NCI-H1694 (cell line): ENCODE data around the gene SAXO1.
"Not testable (repeated sequence)": the region's sequence is repeated elsewhere in the genome, so short reads cannot be mapped to it uniquely, and the experiment has no call there.

Experiments
- DNase-seq: peaks from one replicate; lab custom pipeline; 2025; lab: John Stamatoyannopoulos, UW

The SAXO1 gene

DNA sequence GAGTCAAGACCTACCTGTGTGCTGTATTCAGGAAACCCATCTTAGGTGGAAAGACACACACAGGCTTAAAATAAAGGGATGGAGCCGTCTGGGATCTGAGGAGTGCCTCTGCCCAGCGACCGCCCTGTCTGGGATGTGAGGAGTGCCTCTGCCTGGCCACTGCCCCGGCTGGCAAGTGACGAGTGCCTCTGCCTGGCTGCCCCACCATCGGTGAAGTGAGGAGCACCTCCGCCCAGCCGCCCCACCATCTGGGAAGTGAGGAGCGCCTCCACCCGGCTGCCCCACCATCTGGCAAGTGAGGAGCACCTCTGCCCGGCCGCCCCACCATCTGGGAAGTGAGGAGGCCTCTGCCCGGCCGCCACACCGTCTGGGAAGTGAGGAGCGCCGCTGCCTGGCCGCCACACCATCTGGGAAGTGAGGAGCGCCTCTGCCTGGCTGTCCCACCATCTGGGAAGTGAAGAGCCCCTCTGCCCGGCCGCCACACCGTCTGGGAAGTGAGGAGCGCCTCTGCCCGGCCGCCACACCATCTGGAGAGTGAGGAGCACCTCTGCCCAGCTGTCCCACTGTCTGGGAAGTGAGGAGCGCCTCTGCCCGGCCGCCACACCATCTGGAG, 33.7 kb downstream of the SAXO1 start:
- DNase-seq, result no peak

DNA sequence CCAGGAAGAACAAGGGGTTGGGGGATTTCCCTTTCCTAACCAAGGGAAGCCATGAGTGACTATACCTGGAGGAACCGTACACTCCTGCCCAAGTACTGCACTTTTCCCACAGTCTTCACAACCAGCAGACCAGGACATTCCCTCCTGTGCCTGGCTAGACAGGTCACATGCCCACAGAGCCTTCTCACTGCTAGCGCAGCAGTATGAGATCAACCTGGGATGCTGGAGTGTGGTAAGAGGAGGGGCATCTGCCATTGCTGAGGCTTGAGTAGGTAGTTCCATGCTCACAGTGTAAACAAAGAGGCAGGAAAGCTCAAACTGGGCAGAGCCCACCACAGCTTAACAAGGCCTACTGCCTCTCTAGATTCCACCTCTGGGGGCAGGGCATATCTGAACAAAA, 35.9 kb downstream of the SAXO1 start:
- DNase-seq, result no peak

DNA sequence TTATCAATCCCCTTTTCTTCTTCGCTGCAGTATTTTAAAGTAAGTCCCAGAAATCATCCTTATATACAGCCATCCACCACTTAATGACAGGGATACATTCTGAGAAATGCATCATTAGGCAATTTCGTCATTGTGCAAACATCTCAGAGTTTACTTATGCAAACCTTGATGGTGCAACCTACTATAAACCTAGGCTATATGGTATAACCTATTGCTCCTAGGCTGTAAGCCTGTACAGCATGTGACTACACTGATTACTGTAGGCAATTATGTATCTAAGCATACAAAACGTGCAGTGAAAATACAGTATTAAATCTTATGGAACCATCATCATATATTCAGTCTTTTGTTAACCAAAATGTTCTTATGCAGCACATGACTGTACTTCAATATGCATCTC, 36.8 kb downstream of the SAXO1 start:
- DNase-seq, result no peak

DNA sequence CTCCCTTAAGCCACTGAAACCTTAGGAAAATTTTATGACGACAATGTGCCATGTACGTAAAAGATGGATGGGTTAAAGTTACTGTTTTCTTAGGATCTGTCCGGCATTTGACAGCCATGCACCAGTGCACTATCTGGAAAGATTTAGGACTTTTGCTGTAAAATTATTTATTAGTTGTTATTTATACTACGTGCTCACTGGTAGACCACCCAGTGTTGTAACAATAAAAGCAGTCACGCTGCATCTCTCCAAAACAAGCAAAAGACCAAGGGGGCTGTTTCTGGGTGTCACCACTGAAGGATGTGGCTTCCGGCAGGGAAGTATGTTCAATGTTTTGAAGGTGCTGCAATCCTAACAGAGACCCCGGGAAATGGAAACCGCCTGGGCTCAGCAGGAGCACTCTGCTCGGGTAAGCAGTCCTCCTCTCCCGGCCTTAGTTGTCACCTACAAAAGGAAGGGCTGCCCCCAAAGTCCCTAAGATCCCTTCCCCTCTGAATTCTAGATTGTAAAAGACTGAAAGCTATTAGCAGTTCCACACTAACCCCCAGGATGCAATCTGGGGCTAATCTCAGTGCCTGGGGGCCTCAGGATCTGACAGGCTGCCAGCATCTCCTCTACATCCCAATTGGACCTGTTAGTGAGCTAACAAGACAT, 38.6 kb downstream of the SAXO1 start:
- no peak for DNase-seq

DNA sequence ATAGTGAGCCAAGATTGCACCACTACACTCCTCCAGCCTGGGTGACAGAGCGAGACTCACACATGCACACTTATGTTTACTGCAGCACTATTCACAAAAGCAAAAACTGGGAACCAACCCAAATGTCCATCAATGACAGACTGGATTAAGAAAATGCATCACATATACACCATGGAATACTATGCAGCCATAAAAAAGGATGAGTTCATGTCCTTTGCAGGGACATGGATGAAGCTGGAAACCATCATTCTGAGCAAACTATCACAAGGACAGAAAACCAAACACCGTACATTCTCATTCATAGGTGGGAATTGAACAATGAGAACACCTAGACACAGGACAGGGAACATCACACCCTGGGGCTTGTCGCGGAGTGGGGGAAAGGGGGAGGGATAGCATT, 41.8 kb downstream of the SAXO1 start:
- not testable (repeated sequence) for DNase-seq

DNA sequence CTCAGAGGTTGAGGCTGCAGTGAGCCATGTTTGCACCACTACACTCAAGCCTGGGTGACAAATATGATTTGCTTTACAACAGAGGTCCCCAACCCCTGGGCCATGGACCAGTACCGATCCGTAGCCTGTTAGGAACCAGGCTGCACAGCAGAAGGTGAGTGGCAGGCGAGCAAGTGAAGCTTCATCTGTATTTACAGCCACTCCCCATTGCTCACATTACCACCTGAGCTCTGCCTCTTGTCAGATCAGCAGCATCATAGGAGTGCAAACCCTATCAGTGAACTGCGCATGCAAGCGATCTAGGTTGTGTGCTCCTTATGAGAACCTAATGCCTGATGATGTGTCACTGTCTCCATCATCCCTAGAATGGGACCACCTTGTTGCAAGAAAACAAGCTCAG, 42.5 kb downstream of the SAXO1 start:
- DNase-seq, result no peak

DNA sequence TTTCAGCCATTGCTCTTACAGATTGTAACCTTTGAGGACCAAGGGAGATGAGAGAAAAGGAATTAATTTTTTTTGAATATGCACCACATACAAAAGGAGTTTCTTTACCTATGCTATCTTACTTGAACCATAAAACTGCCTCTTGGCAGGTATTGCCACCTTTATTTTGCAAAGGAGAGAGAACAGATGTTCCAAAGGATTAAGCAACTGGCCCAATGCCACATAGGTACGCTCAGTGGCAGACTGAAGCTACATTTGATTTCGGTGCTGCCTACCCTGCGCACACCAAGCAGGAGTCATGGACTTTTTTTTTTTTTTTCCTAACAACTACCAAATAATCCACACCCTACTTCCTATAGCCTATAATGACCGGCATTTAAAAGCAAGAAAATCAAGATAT, 43.1 kb downstream of the SAXO1 start:
- DNase-seq, result no peak

DNA sequence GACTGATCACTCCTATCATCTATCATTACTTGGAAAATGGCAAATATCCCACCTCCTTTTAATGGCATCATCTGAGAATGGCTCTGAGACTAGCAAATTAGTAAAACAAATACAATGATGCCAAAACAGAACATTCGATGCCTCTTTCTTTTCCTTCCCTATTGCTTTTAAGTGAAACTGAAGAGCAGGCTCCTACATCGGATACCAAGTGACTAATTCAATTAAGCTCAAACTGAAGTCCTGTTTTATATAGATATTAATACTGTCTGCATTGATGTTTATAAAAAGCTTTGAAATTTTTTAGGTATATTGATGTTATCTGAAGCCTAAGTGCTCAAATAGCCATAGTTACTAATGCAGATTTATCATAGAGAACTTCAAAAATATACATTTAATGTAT, 43.9 kb downstream of the SAXO1 start:
- no peak for DNase-seq

DNA sequence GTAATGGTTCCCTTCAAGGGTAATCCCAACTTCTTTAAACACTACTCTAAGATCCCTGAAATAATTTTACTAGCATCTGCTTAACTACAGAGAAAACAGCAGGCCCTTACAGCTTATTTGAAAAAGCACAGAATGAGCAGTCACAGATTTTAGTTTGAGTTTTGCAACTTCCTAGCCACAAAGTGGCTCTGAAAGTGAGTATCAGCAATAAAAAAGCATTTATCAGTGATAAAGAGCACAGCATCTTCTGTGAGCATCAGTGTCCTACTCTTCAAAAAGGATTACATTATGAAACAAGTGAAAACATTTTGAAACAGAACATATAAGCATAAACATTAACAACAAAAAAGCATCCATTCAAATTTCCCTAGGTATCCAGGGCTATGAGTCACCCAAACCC, 45.0 kb downstream of the SAXO1 start:
- no peak for DNase-seq

DNA sequence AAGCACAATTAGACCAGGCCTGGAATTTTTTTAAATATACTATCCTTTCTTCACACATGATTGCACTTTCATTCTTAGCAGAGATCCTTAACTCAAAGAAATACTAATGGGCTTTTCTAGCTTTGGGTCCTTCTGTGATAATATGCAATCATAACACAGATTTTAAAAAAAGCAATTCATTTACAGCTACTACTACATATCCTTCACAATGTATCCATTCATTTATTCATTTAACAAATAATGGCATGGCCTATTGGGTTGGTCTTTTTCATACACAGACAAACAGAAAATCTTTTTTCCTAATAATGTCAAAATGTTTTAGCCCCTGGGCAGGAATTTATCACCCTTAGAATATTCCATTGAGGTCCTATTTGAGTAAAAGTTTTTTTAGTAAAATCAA, 47.0 kb downstream of the SAXO1 start:
- no peak for DNase-seq

DNA sequence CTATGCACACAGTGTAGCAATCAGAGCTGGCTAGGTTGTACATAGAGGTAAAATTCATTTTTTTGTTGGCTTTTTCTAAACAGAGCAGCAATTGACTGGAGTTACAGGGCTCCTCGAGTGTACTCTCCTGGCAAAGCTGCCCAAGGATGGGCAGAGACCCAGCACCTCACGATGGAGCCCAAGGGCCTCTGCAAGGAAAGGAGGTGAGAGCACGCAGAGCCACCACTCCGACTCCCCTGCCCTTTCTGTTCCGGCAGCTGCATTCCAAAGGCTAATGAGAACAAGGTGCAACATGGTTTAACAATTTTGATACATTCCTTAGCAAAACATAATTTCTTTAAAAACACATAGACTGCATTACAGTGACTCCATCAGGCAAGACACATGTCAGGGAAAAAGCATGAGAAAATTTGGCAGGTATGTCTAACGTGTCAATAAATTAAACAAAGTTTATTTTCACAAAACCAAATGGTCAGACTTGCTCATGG, 47.5 kb downstream of the SAXO1 start:
- no peak for DNase-seq

DNA sequence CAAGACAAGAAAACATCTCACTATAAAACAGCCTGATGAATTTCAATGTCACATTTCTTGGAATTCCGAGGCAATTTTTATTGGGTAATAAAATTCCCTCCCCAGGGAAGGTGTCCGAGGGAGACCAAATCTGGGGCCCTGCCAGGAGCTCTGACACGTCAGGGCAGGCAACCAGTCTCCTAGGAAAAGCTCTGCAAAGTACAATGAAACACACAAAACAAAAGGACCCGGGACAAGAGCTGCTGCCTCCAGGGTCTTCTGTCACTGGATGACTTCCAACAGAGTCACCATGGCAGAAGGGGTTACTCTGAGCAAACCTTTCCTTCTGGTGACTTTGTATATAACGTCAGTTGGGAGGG, 50.8 kb downstream of the SAXO1 start:
- DNase-seq, result no peak

DNA sequence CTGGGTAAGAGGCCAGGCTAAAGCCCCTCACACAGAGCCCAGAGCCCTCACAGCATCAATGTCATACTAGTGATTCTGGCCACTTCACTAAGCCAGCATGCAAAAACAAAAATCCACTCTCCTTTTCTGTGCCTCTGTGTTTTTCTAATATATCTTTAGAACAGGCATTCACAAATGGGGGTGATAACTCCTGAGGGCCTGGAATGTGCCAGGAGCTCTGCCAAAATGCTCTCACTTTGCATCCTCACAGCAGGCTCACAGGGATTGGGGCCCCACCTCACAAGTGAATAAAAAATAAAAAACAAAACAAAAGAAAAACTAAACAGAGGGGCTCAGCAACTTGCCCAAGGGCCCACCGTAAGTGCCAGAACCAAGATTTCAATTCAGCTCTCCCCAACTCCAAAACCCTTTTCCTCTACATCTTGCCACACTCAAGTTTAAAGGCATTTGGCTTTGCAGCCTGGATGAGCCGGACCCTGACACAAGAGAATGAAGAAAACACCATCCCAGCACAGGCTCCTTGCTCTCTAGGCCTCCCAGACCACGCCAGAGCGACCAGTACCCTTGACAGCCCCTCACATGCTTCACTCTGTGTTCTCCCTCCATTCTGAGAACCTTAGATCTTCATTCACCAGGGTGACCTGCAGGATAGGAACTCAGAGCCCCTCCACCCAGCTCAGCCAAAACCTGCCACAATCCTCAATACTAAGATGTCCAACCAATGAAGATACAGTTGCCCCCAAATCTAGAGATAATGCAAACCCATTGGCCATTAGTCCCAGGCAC, 51.3 kb downstream of the SAXO1 start:
- no peak for DNase-seq

DNA sequence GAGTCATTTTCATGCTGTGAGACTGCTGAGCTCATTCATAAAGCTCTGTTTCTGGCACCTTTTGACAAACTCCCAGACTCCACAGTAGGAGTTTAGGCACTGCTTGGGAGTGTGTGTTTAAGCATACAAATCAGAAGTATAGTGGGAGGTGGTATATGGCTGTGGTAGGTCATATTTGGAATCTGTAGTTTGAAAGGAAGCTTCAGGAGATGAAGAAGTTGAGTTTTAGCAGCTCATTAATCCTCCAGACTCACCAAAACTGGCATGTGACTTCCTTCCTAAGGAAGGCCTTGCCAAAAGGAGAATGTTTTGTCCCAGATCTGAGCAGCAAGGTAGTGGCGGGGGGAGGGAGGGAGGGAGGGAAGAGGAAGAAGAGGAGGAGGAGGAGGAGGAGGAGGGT, 52.8 kb downstream of the SAXO1 start:
- DNase-seq, result no peak

DNA sequence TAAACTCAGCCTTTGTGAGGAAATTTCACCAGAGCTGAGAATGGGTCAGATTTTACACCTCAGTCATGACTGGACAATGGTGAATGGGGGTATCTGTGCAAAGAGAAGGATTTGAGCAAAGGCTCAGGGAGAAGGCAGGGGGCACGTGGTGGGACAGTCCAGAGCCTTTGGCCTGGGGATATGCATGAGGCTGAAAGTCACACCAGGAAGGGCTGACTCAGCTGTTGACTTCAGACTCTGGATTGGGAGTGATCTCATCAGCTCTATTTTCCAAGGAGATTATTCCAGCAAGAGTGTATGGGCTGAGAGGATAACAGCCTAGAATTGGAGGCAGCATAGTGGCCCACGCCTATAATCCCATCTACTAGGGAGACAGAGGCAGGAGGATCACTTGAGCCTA, 53.6 kb downstream of the SAXO1 start:
- DNase-seq, result no peak

DNA sequence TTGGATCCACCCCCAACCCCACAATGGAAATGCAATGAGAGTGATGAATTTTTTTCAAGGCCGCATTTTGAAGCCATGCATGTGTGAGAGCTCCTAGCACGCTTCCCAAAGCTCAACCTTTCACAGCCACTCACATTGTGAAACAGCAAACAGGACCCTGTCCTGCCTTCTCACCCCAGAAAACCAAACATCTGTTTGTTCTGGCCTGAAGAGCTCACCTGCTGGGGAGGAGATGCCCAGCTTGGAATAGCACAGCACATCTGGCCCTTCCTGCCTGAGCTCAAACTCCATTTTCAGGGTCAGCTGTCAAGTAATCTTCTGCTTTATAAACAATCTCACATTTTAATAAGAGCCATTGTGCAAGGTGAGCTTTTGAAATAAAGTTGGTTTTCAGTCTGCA, 54.8 kb downstream of the SAXO1 start:
- no peak for DNase-seq

DNA sequence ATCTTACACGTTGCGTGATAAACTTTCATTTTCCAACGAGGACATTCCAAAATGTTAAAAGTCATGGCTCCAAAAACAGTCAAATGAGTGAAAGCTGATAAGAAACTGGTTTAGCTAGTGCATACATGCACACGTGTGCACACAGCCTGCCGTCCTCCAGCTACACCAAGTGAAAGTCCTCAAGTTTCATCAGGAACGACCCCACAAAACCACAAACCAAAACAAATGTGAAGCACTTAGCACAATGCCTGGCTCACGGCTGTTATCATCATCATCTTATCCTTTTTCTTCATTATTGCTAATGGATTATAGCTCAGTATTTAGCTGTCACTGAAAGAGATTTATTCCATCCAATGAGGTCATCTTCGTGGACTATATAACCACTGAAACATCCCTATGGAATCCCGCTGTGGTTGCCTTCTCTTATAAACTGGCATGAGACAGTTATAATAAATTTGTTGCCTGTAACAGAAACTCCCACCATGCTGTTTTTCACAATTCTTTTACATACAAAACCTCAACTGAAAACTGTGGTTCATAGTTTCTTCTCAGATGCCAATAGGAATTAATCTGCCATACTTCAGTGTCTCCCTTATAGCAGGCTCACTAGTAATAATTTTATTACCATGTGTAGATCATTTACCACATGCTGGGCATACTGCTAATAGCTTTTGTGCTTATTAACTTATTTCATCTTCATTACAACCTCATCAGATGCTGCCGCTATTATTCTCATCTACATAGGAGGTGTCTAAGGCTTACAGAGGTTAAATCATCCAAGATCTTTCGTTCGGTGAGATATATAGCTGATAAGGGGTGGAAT, 56.1 kb downstream of the SAXO1 start:
- no peak for DNase-seq

DNA sequence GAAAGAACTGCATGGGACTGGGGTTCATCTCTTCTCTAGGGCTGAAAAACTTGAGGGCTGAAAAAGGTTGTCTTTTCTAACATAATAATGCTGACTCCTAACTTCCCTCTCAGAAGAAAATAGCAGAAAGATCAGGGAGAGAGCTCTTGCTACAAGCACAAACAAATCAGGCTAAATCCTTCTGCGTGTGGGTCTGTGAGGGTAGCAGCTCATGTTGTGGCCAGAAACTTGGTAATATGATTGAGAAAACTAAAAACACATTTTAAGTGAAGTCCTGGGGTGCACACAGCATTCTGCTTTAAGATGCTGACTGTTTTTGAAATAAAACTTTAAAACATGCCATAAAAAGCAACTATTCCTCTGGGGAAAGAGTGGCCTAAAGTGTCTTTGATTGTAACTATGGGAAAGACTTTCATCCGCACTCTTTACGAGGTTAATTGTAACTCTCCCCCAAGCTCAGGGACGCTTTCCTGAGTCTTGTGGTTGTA, 56.7 kb downstream of the SAXO1 start:
- DNase-seq, result no peak

DNA sequence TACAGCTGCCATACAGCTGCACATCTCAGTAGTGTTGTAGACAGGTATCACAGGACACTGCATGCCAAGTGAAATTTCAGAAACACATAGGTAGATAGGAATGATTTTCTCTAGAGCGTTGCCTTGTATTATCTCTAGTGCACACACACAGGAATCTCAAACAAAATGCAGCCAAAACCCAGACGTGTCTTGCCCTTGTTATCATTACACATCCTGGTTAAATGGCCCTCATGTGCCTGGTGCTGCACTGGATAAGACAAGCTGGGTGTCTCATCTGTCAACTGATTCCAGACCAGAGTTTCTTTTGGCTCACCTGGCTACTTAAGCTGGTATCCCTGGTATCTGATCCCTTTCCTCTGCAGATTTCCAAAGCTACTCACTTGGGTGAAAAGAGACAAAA, 59.7 kb downstream of the SAXO1 start:
- no peak for DNase-seq

DNA sequence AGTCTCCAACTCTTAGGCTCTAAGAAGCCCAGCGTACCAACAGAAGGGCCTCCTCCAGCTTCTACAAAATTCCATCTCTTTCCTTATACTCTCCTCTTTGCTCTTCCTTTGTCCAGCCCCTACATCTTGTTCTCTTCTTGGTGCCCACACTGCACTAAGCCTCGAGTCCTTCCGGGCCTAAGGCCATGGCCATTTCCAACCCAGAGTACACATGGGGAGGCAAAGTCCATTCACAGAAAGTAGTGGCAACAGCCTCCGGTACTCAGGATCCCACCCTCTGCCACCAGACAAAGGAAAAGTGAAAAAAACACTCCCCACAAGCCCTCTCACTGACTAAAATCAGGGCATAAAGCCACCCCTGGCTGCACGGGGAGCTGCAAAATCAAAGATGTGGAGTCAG, 60.3 kb downstream of the SAXO1 start:
- DNase-seq, result no peak

DNA sequence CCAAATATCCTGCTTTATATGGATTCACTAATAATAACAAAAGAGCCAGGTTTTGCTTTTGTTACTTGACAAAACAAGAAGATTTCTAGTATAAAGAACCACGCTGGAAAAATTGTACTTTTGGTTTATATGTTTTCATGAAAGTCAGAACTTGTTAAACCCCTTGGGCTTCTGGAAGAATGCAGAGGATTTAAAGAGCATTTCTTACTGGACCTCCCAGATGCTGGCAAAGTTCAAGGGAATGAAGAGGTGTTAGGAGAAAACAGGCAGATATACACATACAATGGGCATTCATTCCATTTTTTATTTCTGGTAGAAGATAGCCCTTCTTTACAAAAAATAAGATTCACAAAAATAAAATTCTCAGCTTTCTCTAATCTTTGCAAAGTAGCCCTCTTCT, 61.1 kb downstream of the SAXO1 start:
- no peak for DNase-seq

DNA sequence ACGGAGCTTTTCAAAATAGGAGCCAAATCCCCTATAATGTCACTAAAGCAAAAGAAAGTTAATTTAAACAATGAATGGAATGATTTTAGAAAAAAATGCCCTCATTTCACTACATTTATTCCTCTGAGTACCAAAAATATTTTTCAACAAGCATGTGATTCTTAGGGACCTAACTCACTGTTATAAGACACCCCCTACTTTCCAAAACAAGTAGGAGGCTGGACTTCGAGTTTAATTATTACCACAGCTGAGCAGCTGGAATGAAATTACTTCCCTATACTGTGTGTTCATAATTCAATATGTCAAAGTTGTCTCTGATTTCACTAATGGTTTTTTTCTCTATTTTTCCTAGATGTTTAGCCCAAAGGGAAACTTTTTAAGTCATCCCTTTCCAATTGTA, 61.6 kb downstream of the SAXO1 start:
- no peak for DNase-seq
